ENCODE results near the gene PRR19.

DNA sequence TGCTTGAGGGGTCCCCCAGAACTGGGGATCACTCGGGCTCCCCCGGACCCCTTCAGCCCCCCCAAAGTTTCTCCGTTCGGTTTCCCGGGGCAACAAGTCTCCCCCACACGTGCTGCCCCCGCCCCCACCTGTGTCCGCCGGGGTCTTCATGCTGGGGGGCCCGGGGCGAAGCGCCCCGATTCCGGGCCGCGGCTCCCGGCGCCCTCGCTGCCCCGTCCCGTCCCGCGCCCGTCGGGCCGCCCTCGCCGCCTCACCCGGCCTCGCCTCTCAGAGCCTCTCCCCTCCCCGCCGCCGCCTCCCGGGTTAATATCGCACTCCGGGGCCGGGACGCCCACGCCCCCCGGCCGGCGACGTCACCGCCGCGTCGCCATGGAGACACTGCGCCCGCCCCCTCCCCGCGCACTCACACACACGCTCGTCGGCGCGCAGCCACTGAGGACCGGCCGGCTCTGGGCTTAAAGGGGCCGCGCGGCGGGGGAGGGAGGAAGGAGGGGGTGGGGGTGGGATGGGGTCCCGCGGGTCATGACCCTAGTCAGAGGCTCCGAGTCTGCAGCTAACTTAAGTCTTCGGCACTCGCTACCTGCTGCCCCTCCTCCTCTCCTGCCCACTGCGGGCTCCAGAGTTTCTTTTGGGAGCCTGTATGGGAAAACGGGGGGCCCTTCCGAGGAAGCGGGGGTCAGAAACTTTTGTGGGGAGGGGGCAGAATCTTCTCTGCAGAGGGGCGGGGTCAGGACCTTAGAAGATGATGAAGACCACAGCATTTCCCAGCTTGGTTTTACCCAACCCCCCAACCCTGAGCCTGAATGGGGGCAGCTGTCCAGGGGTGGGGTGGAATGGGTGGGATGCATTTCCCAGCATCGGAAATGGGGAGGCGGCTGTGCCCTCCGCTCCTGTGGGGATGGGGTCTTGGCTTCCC lies 46.8 kb upstream of the PRR19 start, which contains the start of gene ERF:
- TF ChIP-seq, protein P1, sequence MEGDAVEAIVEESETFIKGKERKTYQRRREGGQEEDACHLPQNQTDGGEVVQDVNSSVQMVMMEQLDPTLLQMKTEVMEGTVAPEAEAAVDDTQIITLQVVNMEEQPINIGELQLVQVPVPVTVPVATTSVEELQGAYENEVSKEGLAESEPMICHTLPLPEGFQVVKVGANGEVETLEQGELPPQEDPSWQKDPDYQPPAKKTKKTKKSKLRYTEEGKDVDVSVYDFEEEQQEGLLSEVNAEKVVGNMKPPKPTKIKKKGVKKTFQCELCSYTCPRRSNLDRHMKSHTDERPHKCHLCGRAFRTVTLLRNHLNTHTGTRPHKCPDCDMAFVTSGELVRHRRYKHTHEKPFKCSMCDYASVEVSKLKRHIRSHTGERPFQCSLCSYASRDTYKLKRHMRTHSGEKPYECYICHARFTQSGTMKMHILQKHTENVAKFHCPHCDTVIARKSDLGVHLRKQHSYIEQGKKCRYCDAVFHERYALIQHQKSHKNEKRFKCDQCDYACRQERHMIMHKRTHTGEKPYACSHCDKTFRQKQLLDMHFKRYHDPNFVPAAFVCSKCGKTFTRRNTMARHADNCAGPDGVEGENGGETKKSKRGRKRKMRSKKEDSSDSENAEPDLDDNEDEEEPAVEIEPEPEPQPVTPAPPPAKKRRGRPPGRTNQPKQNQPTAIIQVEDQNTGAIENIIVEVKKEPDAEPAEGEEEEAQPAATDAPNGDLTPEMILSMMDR (IDR thresholded peaks at IDR 0.05): no peak
- TF ChIP-seq EZH2 (IDR thresholded peaks at IDR 0.05; ENCODE audit: borderline replicate concordance, insufficient read depth, low read depth, low read length, poor library complexity, severe bottlenecking): no peak

Data from B cell (primary cell).